LNCaP clone FGC (cell line): ENCODE measurements around the gene LRRC49.
"Not testable (repeated sequence)": the region's sequence is repeated elsewhere in the genome, so short reads cannot be mapped to it uniquely, and the experiment has no call there.

Experiments
- DNase-seq: peaks from one replicate; pipeline ENCODE4 v3.0.0-alpha.2; 2011; ENCODE audit warnings: low read depth
- H3K4me3 ChIP-seq: 2 replicates; pipeline ENCODE4 v1.5.1; 2011; ENCODE audit warnings: mild to moderate bottlenecking, low read depth, low read length, control low read depth
- CTCF ChIP-seq: IDR thresholded peaks from 2 replicates; pipeline ENCODE4 v1.5.1; 2012; ENCODE audit warnings: mild to moderate bottlenecking; ENCODE audit not compliant: control insufficient read depth, insufficient read depth; ENCODE audit errors: extremely low read depth

The LRRC49 gene

GRCh38 chr15:71010472-71010871 lies 117.8 kb downstream of the LRRC49 start:
- TF ChIP-seq CTCF, result no peak
- no peak overlapping the region for H3K4me3 ChIP-seq
- no peak for DNase-seq

GRCh38 chr15:71010997-71011396 lies 118.4 kb downstream of the LRRC49 start:
- H3K4me3 ChIP-seq, result no peak overlapping the region
- DNase-seq, result no peak
- TF ChIP-seq CTCF, result no peak

GRCh38 chr15:71011503-71012155 lies 119.0 kb downstream of the LRRC49 start:
- peak; percentile 34 for DNase-seq
- peak; percentile 92 for TF ChIP-seq CTCF
- H3K4me3 ChIP-seq, result no peak overlapping the region

- H3K4me3 ChIP-seq, result no peak overlapping the region
- no peak for DNase-seq
- TF ChIP-seq CTCF, result no peak
Observed at GRCh38 chr15:71013446-71013845, 120.8 kb downstream of the LRRC49 start.

GRCh38 chr15:71015342-71015741 lies 122.7 kb downstream of the LRRC49 start:
- no peak overlapping the region for H3K4me3 ChIP-seq
- 0 out of 2 replicates have a peak, but pooled peaks have one; percentile 0 for TF ChIP-seq CTCF
- DNase-seq, result no peak

GRCh38 chr15:71031232-71031631 lies 138.6 kb downstream of the LRRC49 start:
- not testable (repeated sequence) for DNase-seq, H3K4me3 ChIP-seq

GRCh38 chr15:71035478-71035877 lies 142.9 kb downstream of the LRRC49 start:
- not testable (repeated sequence) for H3K4me3 ChIP-seq, DNase-seq

GRCh38 chr15:71042356-71042922 lies 149.8 kb downstream of the LRRC49 start:
- no peak for DNase-seq
- H3K4me3 ChIP-seq, result no peak overlapping the region
- no peak for TF ChIP-seq CTCF
